GM20431 (cell line): ENCODE measurements around the gene SSC5D.

Experiments
- in situ Hi-C: fragments of 300-500 bp; cut with MseI, MboI; formaldehyde crosslinking; loops from one replicate; pipeline ENCODE4 v1.15.0; 2020; ENCODE audit warnings: low sequenced_read_pairs; ENCODE audit not compliant: unreplicated experiment

SSC5D gene

DNA sequence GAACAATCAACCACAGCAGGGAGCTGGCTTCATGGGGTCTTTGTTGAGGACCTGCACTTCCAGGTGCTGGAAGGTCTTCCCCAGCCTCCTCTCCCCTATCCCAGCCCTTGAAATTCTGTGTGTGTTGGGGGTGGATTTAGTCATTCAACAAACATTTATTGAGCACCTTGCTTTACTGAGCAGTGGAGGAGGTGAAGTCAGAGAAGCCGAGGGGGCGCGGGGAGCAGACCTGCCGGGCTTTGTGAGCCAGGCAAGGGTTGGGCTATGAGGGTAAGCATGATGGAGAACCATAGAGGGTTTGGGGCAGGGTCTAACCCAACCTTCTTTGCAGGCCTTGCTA is 20.2 kb upstream of the SSC5D start:
- in situ Hi-C loops: no loop called here

DNA sequence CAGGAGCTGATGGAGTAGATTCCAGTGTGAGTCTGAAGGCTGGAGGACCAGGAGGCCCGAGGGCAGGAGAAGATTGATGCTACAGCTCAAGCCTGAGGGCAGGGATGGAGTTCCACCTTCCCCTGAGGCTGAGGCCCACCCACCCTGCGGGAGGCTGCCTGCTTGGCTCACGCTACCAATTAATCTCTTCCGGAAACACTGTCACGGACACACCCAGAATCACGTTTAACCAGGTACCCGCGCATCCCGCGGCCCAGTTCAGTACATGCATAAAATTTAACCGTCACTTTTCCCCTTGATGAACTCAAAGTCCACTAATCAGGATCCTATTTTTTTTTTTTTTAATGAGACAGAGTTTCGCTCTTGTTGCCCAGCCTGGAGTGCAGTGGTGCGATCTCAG is 17.0 kb upstream of the SSC5D start:
- in situ Hi-C loops: no loop called here

GRCh38 chr19:55472463-55472862 is 15.8 kb upstream of the SSC5D start:
- in situ Hi-C loops: no loop called here

DNA sequence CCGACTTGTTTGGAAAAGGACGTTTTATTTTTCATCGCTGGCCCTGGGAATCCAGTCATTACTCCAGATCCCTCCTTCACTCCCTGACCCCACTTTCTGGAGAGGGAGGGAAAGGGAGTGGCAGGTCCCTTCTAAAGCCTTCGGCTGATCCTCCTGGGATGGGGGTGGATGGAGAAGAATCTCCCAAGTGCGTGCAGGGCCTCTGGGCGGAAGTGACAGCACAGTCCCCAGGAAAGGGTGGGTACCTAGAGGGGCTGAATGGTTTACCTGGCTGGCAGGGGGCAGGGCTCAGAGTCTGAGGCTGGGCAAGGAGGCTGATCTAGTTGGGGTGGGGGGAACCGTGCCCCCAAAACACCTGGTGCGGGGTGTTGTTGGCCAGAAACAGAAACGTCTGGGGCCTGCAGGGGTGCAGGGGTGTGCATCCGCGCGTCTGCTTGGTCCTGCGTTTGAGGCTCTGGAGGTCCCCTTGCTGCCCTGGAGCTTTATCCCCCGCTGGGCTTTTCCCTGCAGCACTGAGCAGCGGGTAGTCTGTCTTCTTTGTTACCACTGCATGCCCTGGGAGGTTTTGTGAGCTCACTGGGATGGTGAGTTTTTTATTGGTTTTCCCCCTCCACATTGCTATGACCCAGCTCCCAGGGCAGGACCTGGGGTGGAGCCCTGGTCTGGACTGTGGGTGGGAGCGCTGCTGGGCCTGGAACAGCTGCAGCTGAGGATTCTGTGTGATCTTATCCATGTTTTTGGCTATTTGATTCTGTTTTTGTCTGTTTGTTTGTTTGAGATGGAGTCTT is 14.8 kb upstream of the SSC5D start:
- in situ Hi-C loops: no loop called here

GRCh38 chr19:55474269-55475265 is 13.7 kb upstream of the SSC5D start:
- in situ Hi-C loops: no loop called here

- in situ Hi-C loops: no loop called here
These were observed 12.0 kb upstream of the SSC5D start, which contains the start of gene ZNF628 for GRCh38 chr19:55476100-55476775. Gene ZNF628 (plus strand): TSS chr19:55476617. CDS start chr19:55479911, 3,294 bp downstream.

GRCh38 chr19:55477905-55478304 is 10.3 kb upstream of the SSC5D start:
- in situ Hi-C loops: no loop called here

GRCh38 chr19:55478364-55478763 is 9.9 kb upstream of the SSC5D start:
- in situ Hi-C loops: no loop called here

- in situ Hi-C loops: no loop called here
These were observed 9.2 kb upstream of the SSC5D start for GRCh38 chr19:55479045-55479444.

DNA sequence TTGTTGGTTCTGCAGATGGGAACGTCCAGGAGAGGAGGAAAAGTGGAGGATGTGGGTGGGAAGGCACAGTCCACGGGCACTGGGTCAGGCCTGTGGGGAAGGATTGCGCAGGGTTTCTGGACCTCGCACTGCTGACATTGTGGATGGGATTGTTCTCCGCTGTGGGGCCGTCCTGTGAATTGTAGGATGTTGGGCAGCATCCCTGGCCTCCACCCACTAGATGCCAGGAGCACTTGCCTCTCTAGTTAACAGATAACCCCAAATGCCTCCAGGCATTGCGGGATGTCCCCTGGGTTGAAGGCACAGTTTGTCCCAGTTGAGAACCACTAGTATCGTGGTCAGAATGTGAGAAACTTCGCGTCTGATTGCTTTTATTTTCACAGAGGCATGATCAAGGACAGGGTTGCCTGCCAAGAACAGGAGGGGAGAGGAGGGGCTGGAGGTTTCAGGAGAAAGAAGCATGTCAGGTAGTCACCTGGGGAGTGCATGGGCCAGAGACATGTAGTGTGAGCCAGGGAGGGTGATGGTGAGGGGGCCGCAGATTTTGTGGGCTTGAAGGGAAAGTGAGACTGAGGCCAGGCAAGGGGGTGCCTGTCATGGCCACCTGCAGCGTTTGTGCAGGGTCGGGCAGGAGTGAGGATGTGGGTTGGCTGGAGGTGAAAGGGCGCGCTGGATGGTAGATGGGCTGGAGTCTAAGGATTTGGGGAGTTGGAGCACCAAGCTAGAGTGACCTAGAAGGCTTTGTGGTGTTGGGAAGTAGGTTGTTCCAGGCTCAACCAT is 8.6 kb upstream of the SSC5D start:
- in situ Hi-C loops: no loop called here

DNA sequence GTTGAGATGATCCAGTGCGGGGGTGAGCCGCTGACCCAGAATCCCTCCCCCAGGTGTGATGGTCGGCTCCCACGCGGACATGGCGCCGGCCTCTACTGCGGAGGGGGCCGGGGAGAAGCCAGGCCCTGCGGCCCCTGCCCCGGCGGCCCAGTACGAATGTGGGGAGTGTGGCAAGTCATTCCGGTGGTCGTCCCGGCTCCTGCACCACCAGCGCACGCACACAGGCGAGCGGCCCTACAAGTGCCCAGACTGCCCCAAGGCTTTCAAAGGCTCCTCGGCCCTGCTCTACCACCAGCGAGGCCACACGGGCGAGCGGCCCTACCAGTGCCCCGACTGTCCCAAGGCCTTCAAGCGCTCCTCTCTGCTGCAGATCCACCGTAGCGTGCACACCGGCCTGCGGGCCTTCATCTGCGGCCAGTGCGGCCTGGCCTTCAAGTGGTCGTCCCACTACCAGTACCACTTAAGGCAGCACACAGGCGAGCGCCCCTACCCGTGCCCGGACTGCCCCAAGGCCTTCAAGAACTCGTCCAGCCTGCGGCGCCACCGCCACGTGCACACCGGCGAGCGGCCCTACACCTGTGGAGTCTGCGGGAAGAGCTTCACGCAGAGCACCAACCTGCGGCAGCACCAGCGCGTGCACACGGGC is 7.0 kb upstream of the SSC5D start:
- in situ Hi-C loops: no loop called here

GRCh38 chr19:55481794-55482155 is 6.5 kb upstream of the SSC5D start:
- in situ Hi-C loops: no loop called here

DNA sequence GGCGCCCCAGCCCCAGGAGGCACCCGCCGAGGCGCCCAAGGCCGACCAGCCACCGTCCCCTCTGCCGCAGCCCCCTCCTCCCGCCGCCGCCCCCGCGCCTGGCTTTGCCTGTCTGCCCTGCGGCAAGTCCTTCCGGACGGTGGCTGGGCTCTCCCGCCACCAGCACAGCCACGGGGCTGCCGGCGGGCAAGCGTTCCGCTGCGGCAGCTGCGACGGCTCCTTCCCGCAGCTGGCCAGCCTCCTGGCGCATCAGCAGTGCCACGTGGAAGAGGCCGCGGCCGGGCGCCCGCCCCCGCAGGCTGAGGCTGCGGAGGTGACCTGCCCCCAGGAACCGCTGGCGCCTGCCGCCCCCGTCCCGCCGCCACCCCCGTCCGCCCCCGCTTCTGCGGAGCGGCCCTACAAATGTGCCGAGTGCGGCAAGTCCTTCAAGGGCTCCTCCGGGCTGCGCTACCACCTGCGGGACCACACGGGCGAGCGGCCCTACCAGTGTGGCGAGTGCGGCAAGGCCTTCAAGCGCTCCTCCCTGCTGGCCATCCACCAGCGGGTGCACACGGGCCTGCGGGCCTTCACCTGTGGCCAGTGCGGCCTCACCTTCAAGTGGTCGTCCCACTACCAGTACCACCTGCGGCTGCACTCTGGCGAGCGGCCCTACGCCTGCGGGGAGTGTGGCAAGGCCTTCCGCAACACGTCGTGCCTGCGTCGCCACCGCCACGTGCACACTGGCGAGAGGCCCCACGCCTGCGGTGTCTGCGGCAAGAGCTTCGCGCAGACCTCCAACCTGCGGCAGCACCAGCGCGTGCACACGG is 5.9 kb upstream of the SSC5D start:
- in situ Hi-C loops: no loop called here

DNA sequence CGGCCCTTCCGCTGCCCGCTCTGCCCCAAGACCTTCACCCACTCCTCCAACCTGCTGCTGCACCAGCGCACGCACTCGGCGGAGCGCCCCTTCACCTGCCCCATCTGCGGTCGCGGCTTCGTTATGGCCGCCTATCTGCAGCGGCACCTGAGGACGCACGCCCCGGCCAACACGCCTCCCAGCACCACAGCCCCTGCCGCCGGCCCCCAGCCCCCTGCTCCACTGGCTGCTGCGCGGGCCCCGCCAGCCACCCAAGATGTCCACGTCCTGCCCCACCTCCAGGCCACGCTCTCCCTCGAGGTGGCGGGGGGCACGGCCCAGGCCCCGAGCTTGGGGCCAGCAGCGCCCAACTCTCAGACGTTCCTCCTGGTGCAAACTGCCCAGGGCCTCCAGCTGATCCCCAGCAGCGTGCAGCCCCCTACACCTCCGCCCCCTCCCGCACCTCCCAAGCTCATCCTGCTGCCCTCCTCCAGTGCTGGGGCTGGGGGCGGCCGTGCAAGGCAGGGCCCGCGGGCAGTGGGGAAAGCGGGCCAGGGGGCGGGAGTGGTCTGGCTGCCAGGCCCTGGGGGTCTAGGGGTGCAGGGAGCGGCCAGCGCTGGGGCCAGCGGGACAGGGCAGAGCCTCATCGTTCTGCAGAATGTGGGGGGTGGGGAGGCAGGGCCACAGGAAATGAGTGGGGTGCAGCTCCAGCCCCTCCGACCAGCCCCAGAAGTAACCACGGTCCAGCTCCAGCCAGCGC is 5.1 kb upstream of the SSC5D start:
- in situ Hi-C loops: no loop called here

GRCh38 chr19:55483706-55484592 is 4.3 kb upstream of the SSC5D start:
- in situ Hi-C loops: no loop called here

DNA sequence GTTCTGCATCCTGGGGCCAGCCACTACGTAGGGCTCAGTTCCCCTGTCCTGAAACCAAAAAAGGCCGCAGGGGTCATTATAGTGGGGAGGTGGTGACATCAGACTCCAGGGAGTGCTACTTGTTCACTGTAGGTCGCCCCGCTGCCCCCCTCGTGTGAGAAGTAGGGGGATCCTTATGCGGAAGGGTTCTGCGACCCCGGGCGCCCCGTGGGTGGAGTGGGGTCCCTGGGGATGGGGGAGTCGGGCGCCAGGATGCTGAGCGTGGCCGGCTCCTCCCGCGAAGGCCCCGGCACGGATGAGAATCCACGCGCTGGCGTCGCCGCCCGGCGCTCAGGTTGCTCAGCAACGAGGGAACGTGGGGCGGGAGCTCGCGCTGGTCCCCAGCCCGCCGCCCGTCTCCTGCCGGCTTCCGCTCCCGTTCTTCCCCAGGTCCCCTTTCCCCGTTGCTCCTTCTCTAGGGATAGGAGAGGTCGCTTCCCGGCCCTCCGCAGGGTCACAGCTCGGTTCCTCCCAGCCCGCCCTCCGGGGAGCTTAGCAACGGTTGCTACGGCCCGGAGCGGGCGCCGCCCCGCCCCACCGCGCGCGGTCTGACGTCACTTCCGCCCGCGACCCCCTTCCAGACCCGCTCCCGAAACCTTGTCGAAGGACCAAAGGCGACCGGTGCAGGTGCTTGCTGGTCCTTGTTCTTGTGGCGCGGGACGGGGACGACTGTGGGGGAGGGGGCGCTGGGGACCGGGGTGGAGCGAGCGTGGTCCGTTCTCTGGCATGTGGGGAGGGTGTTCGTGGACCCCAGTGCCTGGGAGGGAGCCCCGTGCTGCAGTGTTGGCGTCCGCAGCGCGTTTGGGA is 3.4 kb upstream of the SSC5D start, which contains the start of gene NAT14:
NAT14 (plus strand) TSS at position 596 of the 846 bp plus-strand sequence. CDS start 521 bp downstream, outside the sequence.
- in situ Hi-C loops: no loop called here
